Esophagus muscularis mucosa (tissue), 4 donors: ENCODE measurements around the gene CDH26.
"Not testable (repeated sequence)": the region's sequence is repeated elsewhere in the genome, so short reads cannot be mapped to it uniquely, and the experiment has no call there.

ENCODE experiments used
- CTCF ChIP-seq, 3 experiments: fragments of 200-600 bp in 2 of 3; fragments of 450-650 bp in 1 of 3; sonication (generic) in 2 of 3; IDR thresholded peaks; one replicate each; pipeline ENCODE4 v1.5.1; 2017 to 2019; ENCODE audit warnings: antibody characterized with exemption in 3 of 3, mild to moderate bottlenecking in 2 of 3, moderate library complexity in 1 of 3
- EP300 ChIP-seq: sonication (generic); formaldehyde crosslinking; IDR thresholded peaks from one replicate; pipeline ENCODE4 v1.6.1; 2017; ENCODE audit warnings: antibody characterized with exemption
- POLR2A ChIP-seq: fragments of 450-650 bp; IDR thresholded peaks from one replicate; pipeline ENCODE4 v1.6.1; 2017; ENCODE audit warnings: antibody characterized with exemption, moderate library complexity, mild to moderate bottlenecking, low read depth
- POLR2AphosphoS5 ChIP-seq, 2 donors: sonication (generic); formaldehyde crosslinking; IDR thresholded peaks; one replicate each; pipeline ENCODE4 v1.6.1; 2017; ENCODE audit warnings: antibody characterized with exemption in 2 of 2

- TF ChIP-seq POLR2A; CTCF (IDR thresholded peaks at IDR 0.05); EP300; POLR2AphosphoS5 (IDR thresholded peaks at IDR 0.05): not testable (repeated sequence)
Measured at GRCh38 chr20:60041436-60042165, 83.4 kb downstream of the CDH26 start.
